HEK293 (cell line): ENCODE results near the gene MYCBPAP.

ENCODE experiments used
- CTCF ChIA-PET: fragments of 350-600 bp; formaldehyde crosslinking; extraction: SDS; loops from one replicate; lab custom pipeline; 2021; ENCODE audit warnings: antibody characterized with exemption; lab: Yijun Ruan, JAX
- POLR2A ChIA-PET: fragments of 300-600 bp; formaldehyde crosslinking; extraction: SDS; loops from one replicate; lab custom pipeline; 2020; ENCODE audit warnings: antibody characterized with exemption, inconsistent platforms; lab: Yijun Ruan, JAX
- H3K27ac ChIP-seq: fragments of 200-500 bp; sonication (Bioruptor generic); 2 replicates; pipeline ENCODE4 v1.5.1; 2014; ENCODE audit warnings: low read depth, low read length, control low read depth, inconsistent platforms; ENCODE audit errors: extremely low read depth
- H3K36me3 ChIP-seq, 2 experiments: fragments of 200-500 bp in 1 of 2; sonication (Bioruptor generic) in 1 of 2; 1 replicate in 1 of 2; 2 replicates in 1 of 2; pipeline ENCODE4 v1.5.1; 2014 to 2017; ENCODE audit warnings: inconsistent platforms in 2 of 2, low read length in 2 of 2; ENCODE audit not compliant: control insufficient read depth in 2 of 2, insufficient read depth in 1 of 2
- H3K4me1 ChIP-seq: fragments of 200-500 bp; sonication (Bioruptor generic); 2 replicates; pipeline ENCODE4 v1.5.1; 2014; ENCODE audit warnings: mild to moderate bottlenecking, low read length, inconsistent platforms; ENCODE audit not compliant: control insufficient read depth, insufficient read depth
- H3K4me3 ChIP-seq: 2 replicates; pipeline ENCODE4 v1.5.1; 2011; ENCODE audit warnings: low read depth, mild to moderate bottlenecking, control low read depth, low read length, moderate library complexity
- H3K9me3 ChIP-seq: fragments of 200-500 bp; sonication (Bioruptor generic); 2 replicates; pipeline ENCODE4 v1.5.1; 2014; ENCODE audit warnings: low read depth, low read length, inconsistent platforms; ENCODE audit not compliant: control insufficient read depth, insufficient read depth
- EGR2 ChIP-seq: fragments of 450-650 bp; formaldehyde crosslinking; IDR thresholded peaks from 2 replicates; pipeline ENCODE4 v1.5.1; 2016; ENCODE audit warnings: low read depth, missing biosample characterization, missing genetic modification characterization
- FEZF1 ChIP-seq: fragments of 450-650 bp; formaldehyde crosslinking; IDR thresholded peaks from 2 replicates; pipeline ENCODE4 v1.5.1; 2016; ENCODE audit warnings: missing biosample characterization, missing genetic modification characterization
- GFI1B ChIP-seq: fragments of 450-650 bp; formaldehyde crosslinking; IDR thresholded peaks from 2 replicates; pipeline ENCODE4 v1.5.1; 2016; ENCODE audit warnings: missing biosample characterization, missing genetic modification characterization
- GLIS2 ChIP-seq: fragments of 450-650 bp; formaldehyde crosslinking; IDR thresholded peaks from 2 replicates; pipeline ENCODE4 v1.5.1; 2016; ENCODE audit warnings: missing biosample characterization, missing genetic modification characterization
- KLF17 ChIP-seq: fragments of 450-650 bp; formaldehyde crosslinking; IDR thresholded peaks from 2 replicates; pipeline ENCODE4 v1.5.1; 2016; ENCODE audit warnings: missing biosample characterization, missing genetic modification characterization
- PATZ1 ChIP-seq: fragments of 450-650 bp; formaldehyde crosslinking; IDR thresholded peaks from 2 replicates; pipeline ENCODE4 v1.5.1; 2016; ENCODE audit warnings: missing biosample characterization, missing genetic modification characterization
- SCRT1 ChIP-seq: fragments of 450-650 bp; formaldehyde crosslinking; IDR thresholded peaks from 2 replicates; pipeline ENCODE4 v1.5.1; 2016; ENCODE audit warnings: missing biosample characterization, missing genetic modification characterization, borderline replicate concordance
- ZFHX2 ChIP-seq: fragments of 450-650 bp; formaldehyde crosslinking; conservative IDR thresholded peaks from 2 replicates; pipeline ENCODE4 v1.5.1; 2016; ENCODE audit warnings: missing biosample characterization, missing genetic modification characterization
- ZFP37 ChIP-seq: fragments of 450-650 bp; formaldehyde crosslinking; IDR thresholded peaks from 2 replicates; pipeline ENCODE4 v1.5.1; 2016; ENCODE audit warnings: missing biosample characterization, missing genetic modification characterization
- ZIC2 ChIP-seq: fragments of 450-650 bp; formaldehyde crosslinking; IDR thresholded peaks from 2 replicates; pipeline ENCODE4 v1.5.1; 2016; ENCODE audit warnings: missing biosample characterization, missing genetic modification characterization
- ZNF121 ChIP-seq: fragments of 450-650 bp; formaldehyde crosslinking; IDR thresholded peaks from 2 replicates; pipeline ENCODE4 v1.5.1; 2016; ENCODE audit warnings: missing biosample characterization, missing genetic modification characterization
- ZNF169 ChIP-seq: fragments of 450-650 bp; formaldehyde crosslinking; IDR thresholded peaks from 2 replicates; pipeline ENCODE4 v1.5.1; 2016; ENCODE audit warnings: missing biosample characterization, missing genetic modification characterization
- ZNF239 ChIP-seq: fragments of 450-650 bp; formaldehyde crosslinking; IDR thresholded peaks from 2 replicates; pipeline ENCODE4 v1.5.1; 2016; ENCODE audit warnings: missing biosample characterization, missing genetic modification characterization
- ZNF341 ChIP-seq: fragments of 450-650 bp; formaldehyde crosslinking; IDR thresholded peaks from 2 replicates; pipeline ENCODE4; 2016; ENCODE audit warnings: low read depth, missing biosample characterization, missing genetic modification characterization
- ZNF350 ChIP-seq: fragments of 450-650 bp; formaldehyde crosslinking; IDR thresholded peaks from 2 replicates; pipeline ENCODE4 v1.5.0; 2017; ENCODE audit warnings: missing biosample characterization, mild to moderate bottlenecking, missing genetic modification characterization
- ZNF366 ChIP-seq: fragments of 450-650 bp; formaldehyde crosslinking; conservative IDR thresholded peaks from 2 replicates; pipeline ENCODE4 v1.5.1; 2016; ENCODE audit warnings: missing biosample characterization, missing genetic modification characterization
- ZNF398 ChIP-seq: fragments of 450-650 bp; formaldehyde crosslinking; IDR thresholded peaks from 2 replicates; pipeline ENCODE4 v1.5.1; 2017; ENCODE audit warnings: missing biosample characterization, missing genetic modification characterization
- ZNF560 ChIP-seq: fragments of 450-650 bp; formaldehyde crosslinking; IDR thresholded peaks from 2 replicates; pipeline ENCODE4 v1.5.1; 2017; ENCODE audit warnings: missing biosample characterization, missing genetic modification characterization, borderline replicate concordance
- ZNF621 ChIP-seq: fragments of 450-650 bp; formaldehyde crosslinking; IDR thresholded peaks from 2 replicates; pipeline ENCODE4 v1.5.1; 2017; ENCODE audit warnings: missing biosample characterization, missing genetic modification characterization
- ZNF701 ChIP-seq: fragments of 450-650 bp; formaldehyde crosslinking; IDR thresholded peaks from 2 replicates; pipeline ENCODE4 v1.5.1; 2016; ENCODE audit warnings: missing biosample characterization, missing genetic modification characterization

The MYCBPAP gene

GRCh38 chr17:50532452-50533024 is 24.3 kb downstream of the MYCBPAP start, which contains the start of gene EPN3:
EPN3 (plus strand) TSS chr17:50532735; CDS start chr17:50536557, 3,822 bp downstream.
- TF ChIP-seq ZNF350 (no peak), ZNF341 (tag by site-specific recombination) (0 out of 2 replicates have a peak, but pooled peaks have one; percentile 24), ZNF398 (peak; percentile 55), ZNF701 (tag by site-specific recombination) (no peak), GLIS2 (tag by site-specific recombination) (peak; percentile 67; the same call in 1 of the 2 replicates), ZIC2 (peak; percentile 73), PATZ1 (tag by site-specific recombination) (0 out of 2 replicates have a peak, but pooled peaks have one; percentile 8)
- CTCF ChIA-PET = interaction anchor here (0.6 kb wide), 1 partner anchor 17 kb away, joined by 4 read pairs; no protein-coding TSS in a partner anchor
- POLR2A ChIA-PET = interaction anchor here (3.1 kb wide), 1 partner anchor 9 kb away, joined by 12 read pairs; no protein-coding TSS in a partner anchor
- Histone ChIP-seq H3K4me3 (no peak within 1 kb of the TSS), H3K9me3 (no peaks in the 10 kb centered on the region), H3K36me3 (no peaks in the 10 kb centered on the region), H3K27ac (no peak within 1 kb of the TSS; the same call in 1 of the 2 replicates), H3K4me1 (peaks cover 19% of the 10 kb centered on the region)

GRCh38 chr17:50533185-50533584 is 24.9 kb downstream of the MYCBPAP start:
- POLR2A ChIA-PET = interaction anchor here (0.6 to 3.1 kb wide), 2 partner anchors 9 to 174 kb away, joined by 3 to 12 read pairs; no protein-coding TSS in a partner anchor
- CTCF ChIA-PET = interaction anchor here (0.6 to 0.9 kb wide), 2 partner anchors 14 to 18 kb away, joined by 4 read pairs; partner anchors contain the start of gene SPATA20

GRCh38 chr17:50533720-50534148 is 25.5 kb downstream of the MYCBPAP start:
- Histone ChIP-seq H3K4me3 (no peak overlapping the region), H3K36me3 (no peaks in the 10 kb centered on the region), H3K4me1 (peaks cover 19% of the 10 kb centered on the region), H3K9me3 (no peaks in the 10 kb centered on the region), H3K27ac (no peak overlapping the region; the same call in 1 of the 2 replicates)
- POLR2A ChIA-PET = interaction anchor here (3.1 kb wide), 1 partner anchor 8 kb away, joined by 12 read pairs; no protein-coding TSS in a partner anchor
- CTCF ChIA-PET = interaction anchor here (0.9 kb wide), 1 partner anchor 13 kb away, joined by 4 read pairs; the partner anchor contains the start of gene SPATA20
- TF ChIP-seq ZNF121 (tag by site-specific recombination) (no peak), ZFP37 (tag by site-specific recombination) (no peak), SCRT1 (tag by site-specific recombination) (no peak), ZNF560 (tag by site-specific recombination) (no peak), ZNF366 (tag by site-specific recombination) (peak; percentile 41), ZNF239 (no peak), FEZF1 (tag by site-specific recombination) (0 out of 2 replicates have a peak, but pooled peaks have one; percentile 21), KLF17 (tag by site-specific recombination) (peak; percentile 51; the same call in 1 of the 2 replicates), GFI1B (tag by site-specific recombination) (no peak), ZNF398 (peak; percentile 54)

More at GRCh38 chr17:50533185-50533584, 24.9 kb downstream of the MYCBPAP start:
- H3K27ac ChIP-seq = no peak overlapping the region
- peaks cover 19% of the 10 kb centered on the region for H3K4me1 ChIP-seq
- no peaks in the 10 kb centered on the region for H3K36me3 ChIP-seq
- H3K9me3 ChIP-seq = no peaks in the 10 kb centered on the region
- H3K4me3 ChIP-seq = no peak overlapping the region
- TF ChIP-seq EGR2 (0 out of 2 replicates have a peak, but pooled peaks have one; percentile 5), ZFHX2 (peak; percentile 35), ZNF621 (no peak), ZNF169 (no peak), PATZ1 (tag by site-specific recombination) (0 out of 2 replicates have a peak, but pooled peaks have one; percentile 35)
- TF ChIP-seq, all 188 proteins: peak for 3
